ENCODE results near the gene SYNC.
A peak's percentile ranks its signal among the peaks of the same experiment; 100 is the strongest.

Gene SYNC

DNA sequence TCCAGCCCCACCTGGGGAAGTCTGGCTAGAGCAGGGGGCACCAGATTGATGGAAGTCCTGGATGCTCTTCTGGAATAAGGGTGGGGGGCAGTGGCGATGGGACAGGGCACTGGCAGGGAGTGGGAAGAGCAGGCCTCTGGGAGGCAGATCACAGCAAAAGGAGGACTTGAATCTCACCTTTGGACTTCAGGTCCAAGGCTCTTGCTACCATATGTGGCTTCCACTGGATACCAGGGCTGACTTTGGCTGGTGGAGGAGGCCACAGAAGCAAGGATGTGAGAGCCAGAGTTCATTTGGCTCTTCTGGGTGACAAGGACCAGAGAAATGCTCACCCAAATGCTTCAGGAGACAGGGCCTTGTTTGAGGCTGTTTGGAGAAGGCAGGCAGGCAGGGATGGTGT is 16.0 kb upstream of the SYNC start:
- Histone ChIP-seq H3K23ac (ENCODE audit: low read length) (no peak overlapping the region), H2BK15ac (replicated peaks; ENCODE audit: low read depth) (peak overlapping the region; percentile 9), H3K27me3 (ENCODE audit: insufficient read depth, low read length, poor library complexity) (no peaks in the 10 kb centered on the region), H3K4me2 (ENCODE audit: low read length) (no peak overlapping the region), H3K4ac (ENCODE audit: low read depth, low read length) (no peak overlapping the region), H2BK120ac (ENCODE audit: low read depth, low read length) (no peak overlapping the region), H3K9ac (ENCODE audit: low read length) (no peak overlapping the region), H4K8ac (ENCODE audit: low read depth, low read length) (no peak overlapping the region), H4K5ac (ENCODE audit: low read length) (no peak overlapping the region), H2AK5ac (ENCODE audit: low read length) (no peak overlapping the region), H3K79me2 (ENCODE audit: control insufficient read depth, insufficient read depth, low read length) (no peaks in the 10 kb centered on the region), H3K18ac (ENCODE audit: low read length) (no peak overlapping the region), H2BK5ac (ENCODE audit: low read length) (no peak overlapping the region), H3K27ac (ENCODE audit: low read depth, low read length) (no peak overlapping the region), H3K4me1 (ENCODE audit: control insufficient read depth, low read depth, low read length) (peaks cover 5% of the 10 kb centered on the region), H3K56ac (ENCODE audit: low read length) (no peak overlapping the region), H3K36me3 (ENCODE audit: control insufficient read depth, insufficient read depth, low read length) (no peaks in the 10 kb centered on the region), H3K79me1 (ENCODE audit: low read length) (no peaks in the 10 kb centered on the region), H3K4me3 (ENCODE audit: low read length) (no peak overlapping the region)
- DNase-seq = no peak
- WGBS (ENCODE audit: extremely low coverage, insufficient coverage, low lambda C conversion rate) = no CpG with 5 or more reads among the region's 1 CpG

DNA sequence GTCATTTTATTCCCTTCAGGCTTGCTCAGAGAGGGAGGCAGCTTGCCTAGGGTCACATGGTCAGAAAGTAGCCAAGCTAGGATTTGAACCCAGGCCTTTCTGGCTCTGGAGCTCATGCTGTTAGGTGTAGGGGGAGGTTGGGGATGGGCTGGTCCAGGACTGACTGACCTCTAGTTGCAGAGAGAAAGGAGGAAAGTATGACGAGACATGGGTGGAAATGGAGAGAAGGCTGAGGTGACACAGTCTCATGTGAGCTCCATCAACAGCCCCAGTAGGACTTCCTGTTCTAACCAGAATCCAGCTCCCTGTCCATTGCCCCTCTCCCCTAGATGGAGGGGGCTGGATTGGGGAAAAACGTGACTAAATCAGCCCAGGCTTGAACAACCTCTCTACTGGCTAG is 15.5 kb upstream of the SYNC start:
- no CpG with 5 or more reads among the region's 2 CpGs for WGBS (ENCODE audit: extremely low coverage, insufficient coverage, low lambda C conversion rate)
- no peak overlapping the region for H2BK120ac ChIP-seq (ENCODE audit: low read depth, low read length)
- H3K27ac ChIP-seq (ENCODE audit: low read depth, low read length) = no peak overlapping the region
- no peak overlapping the region for H2AK5ac ChIP-seq (ENCODE audit: low read length)
- no peak overlapping the region for H3K56ac ChIP-seq (ENCODE audit: low read length)
- no peaks in the 10 kb centered on the region for H3K36me3 ChIP-seq (ENCODE audit: control insufficient read depth, insufficient read depth, low read length)
- no peak overlapping the region for H3K4me3 ChIP-seq (ENCODE audit: low read length)
- H2BK5ac ChIP-seq (ENCODE audit: low read length) = no peak overlapping the region
- no peak overlapping the region for H4K8ac ChIP-seq (ENCODE audit: low read depth, low read length)
- no peak overlapping the region for H3K23ac ChIP-seq (ENCODE audit: low read length)
- H3K9ac ChIP-seq (ENCODE audit: low read length) = no peak overlapping the region
- H3K4me2 ChIP-seq (ENCODE audit: low read length) = no peak overlapping the region
- no peak overlapping the region for H4K5ac ChIP-seq (ENCODE audit: low read length)
- H3K27me3 ChIP-seq (ENCODE audit: insufficient read depth, low read length, poor library complexity) = no peaks in the 10 kb centered on the region
- H3K79me2 ChIP-seq (ENCODE audit: control insufficient read depth, insufficient read depth, low read length) = no peaks in the 10 kb centered on the region
- no peak for DNase-seq
- H3K4me1 ChIP-seq (ENCODE audit: control insufficient read depth, low read depth, low read length) = peaks cover 5% of the 10 kb centered on the region
- H2BK15ac ChIP-seq (replicated peaks; ENCODE audit: low read depth) = peak overlapping the region; percentile 9
- no peaks in the 10 kb centered on the region for H3K79me1 ChIP-seq (ENCODE audit: low read length)
- H3K18ac ChIP-seq (ENCODE audit: low read length) = no peak overlapping the region
- no peak overlapping the region for H3K4ac ChIP-seq (ENCODE audit: low read depth, low read length)

DNA sequence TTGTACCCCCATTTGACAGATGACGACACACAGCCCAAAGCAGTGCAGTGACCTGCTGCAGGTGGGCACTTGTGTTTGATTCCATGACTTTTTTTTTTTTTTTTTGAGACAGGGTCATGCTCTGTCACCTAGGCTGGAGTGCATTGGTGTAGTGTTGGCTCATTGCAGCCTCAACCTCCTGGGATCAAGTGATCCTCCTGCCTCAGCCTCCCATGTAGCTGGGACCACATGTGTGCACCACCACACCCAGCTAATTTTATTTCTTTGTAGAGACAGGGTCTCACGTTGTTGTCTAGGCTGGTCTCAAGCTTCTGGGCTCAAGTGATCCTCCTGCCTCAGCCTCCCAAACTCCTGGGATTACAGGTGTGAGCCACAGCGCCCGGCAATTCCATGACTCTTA is 14.9 kb upstream of the SYNC start:
- Histone ChIP-seq H3K27ac (ENCODE audit: low read depth, low read length) (no peak overlapping the region), H3K36me3 (ENCODE audit: control insufficient read depth, insufficient read depth, low read length) (no peaks in the 10 kb centered on the region)

DNA sequence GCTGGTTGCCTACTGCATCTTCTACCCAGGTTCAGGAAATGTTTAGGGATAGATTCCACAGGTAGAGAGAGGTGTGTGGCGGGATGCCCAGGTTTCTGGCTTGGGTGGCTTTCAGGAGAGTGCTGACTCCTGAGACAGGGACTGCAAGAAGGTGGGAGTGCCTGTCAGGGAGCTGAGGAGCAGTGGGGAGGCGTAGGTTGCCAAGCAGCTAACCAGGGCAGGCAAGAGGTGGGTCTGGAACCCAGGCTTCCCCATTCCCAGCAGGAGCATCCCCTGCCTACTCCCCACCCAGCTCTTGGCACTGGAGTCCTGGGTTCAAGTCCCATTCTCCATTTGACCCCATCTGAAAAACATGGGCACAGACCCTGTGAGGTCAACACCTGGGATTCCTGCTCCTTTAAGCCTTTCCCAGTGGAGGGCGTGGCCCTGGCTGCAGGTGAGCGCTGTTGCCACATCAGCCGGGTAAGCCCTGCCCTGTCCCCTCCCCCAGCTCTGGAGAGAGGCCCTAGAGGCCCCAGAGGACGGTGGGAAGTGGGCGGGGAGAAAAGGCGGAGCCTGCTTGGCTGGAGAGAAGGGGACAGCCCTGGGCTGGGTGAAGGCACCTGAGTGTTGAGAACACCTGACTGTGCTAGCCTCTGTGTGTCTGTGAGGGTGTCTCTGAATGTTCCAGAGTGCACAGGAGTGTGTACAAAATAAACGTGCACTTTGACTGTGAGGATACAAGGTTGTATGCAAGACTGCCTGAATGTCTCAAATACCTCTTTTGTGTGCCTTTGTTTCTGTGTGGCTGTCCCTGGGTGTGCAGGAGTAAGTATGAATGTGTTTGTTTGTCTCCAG is 14.0 kb upstream of the SYNC start:
- H2BK5ac ChIP-seq (ENCODE audit: low read length) = peak overlapping the region; percentile 28
- no peak overlapping the region for H3K23ac ChIP-seq (ENCODE audit: low read length)
- H3K27ac ChIP-seq (ENCODE audit: low read depth, low read length) = no peak overlapping the region
- peak overlapping the region; percentile 76 for H2AK5ac ChIP-seq (ENCODE audit: low read length)
- no peaks in the 10 kb centered on the region for H3K36me3 ChIP-seq (ENCODE audit: control insufficient read depth, insufficient read depth, low read length)
- H3K79me2 ChIP-seq (ENCODE audit: control insufficient read depth, insufficient read depth, low read length) = no peaks in the 10 kb centered on the region
- peaks cover 5% of the 10 kb centered on the region for H3K4me1 ChIP-seq (ENCODE audit: control insufficient read depth, low read depth, low read length)
- peak overlapping the region; percentile 68 for H3K56ac ChIP-seq (ENCODE audit: low read length)
- no peaks in the 10 kb centered on the region for H3K27me3 ChIP-seq (ENCODE audit: insufficient read depth, low read length, poor library complexity)
- H4K5ac ChIP-seq (ENCODE audit: low read length) = no peak overlapping the region
- no peak overlapping the region for H2BK120ac ChIP-seq (ENCODE audit: low read depth, low read length)
- H3K4ac ChIP-seq (ENCODE audit: low read depth, low read length) = no peak overlapping the region
- no peak overlapping the region for H2BK15ac ChIP-seq (replicated peaks; ENCODE audit: low read depth)
- H3K4me2 ChIP-seq (ENCODE audit: low read length) = no peak overlapping the region
- H3K4me3 ChIP-seq (ENCODE audit: low read length) = no peak overlapping the region
- no peaks in the 10 kb centered on the region for H3K79me1 ChIP-seq (ENCODE audit: low read length)
- peak; percentile 98 for DNase-seq
- WGBS (ENCODE audit: extremely low coverage, insufficient coverage, low lambda C conversion rate) = no CpG with 5 or more reads among the region's 9 CpGs
- no peak overlapping the region for H3K18ac ChIP-seq (ENCODE audit: low read length)
- H4K8ac ChIP-seq (ENCODE audit: low read depth, low read length) = no peak overlapping the region
- H3K9ac ChIP-seq (ENCODE audit: low read length) = no peak overlapping the region

More for the DNA sequence above, 14.9 kb upstream of the SYNC start:
- Histone ChIP-seq H3K4me2 (ENCODE audit: low read length) (no peak overlapping the region), H3K18ac (ENCODE audit: low read length) (no peak overlapping the region), H2AK5ac (ENCODE audit: low read length) (no peak overlapping the region), H3K4ac (ENCODE audit: low read depth, low read length) (no peak overlapping the region), H3K79me1 (ENCODE audit: low read length) (no peaks in the 10 kb centered on the region), H4K8ac (ENCODE audit: low read depth, low read length) (no peak overlapping the region), H3K4me3 (ENCODE audit: low read length) (no peak overlapping the region), H3K4me1 (ENCODE audit: control insufficient read depth, low read depth, low read length) (peaks cover 5% of the 10 kb centered on the region), H4K5ac (ENCODE audit: low read length) (no peak overlapping the region), H2BK15ac (replicated peaks; ENCODE audit: low read depth) (no peak overlapping the region), H3K56ac (ENCODE audit: low read length) (no peak overlapping the region), H3K79me2 (ENCODE audit: control insufficient read depth, insufficient read depth, low read length) (no peaks in the 10 kb centered on the region), H2BK5ac (ENCODE audit: low read length) (no peak overlapping the region), H3K9ac (ENCODE audit: low read length) (no peak overlapping the region), H2BK120ac (ENCODE audit: low read depth, low read length) (no peak overlapping the region), H3K27me3 (ENCODE audit: insufficient read depth, low read length, poor library complexity) (no peaks in the 10 kb centered on the region), H3K23ac (ENCODE audit: low read length) (no peak overlapping the region)
- WGBS (ENCODE audit: extremely low coverage, insufficient coverage, low lambda C conversion rate) = no CpG with 5 or more reads among the region's 4 CpGs
- DNase-seq = no peak

DNA sequence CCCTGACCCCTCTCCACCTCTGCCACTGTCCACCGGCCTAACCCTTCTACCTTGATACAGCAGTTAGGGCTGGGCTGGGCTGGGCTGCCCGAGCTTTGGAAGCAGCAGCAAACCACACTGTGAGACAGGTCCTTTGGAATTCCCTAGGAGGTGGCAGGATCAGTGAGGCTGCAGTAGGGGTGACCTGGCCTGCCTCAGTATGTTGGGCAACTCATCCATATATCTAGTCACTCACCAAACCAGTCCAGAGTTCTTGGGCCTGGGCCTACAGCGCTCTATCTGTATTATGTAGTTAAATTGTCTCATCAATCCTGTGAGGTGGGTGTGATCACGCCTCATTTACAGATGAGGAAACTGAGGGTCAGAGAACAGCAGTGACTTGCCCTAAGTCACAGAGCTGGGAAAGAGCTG is 13.3 kb upstream of the SYNC start:
- Histone ChIP-seq H3K4me2 (ENCODE audit: low read length) (no peak overlapping the region), H2BK5ac (ENCODE audit: low read length) (no peak overlapping the region), H3K36me3 (ENCODE audit: control insufficient read depth, insufficient read depth, low read length) (no peaks in the 10 kb centered on the region), H2BK120ac (ENCODE audit: low read depth, low read length) (no peak overlapping the region), H4K5ac (ENCODE audit: low read length) (no peak overlapping the region), H2AK5ac (ENCODE audit: low read length) (no peak overlapping the region), H3K4ac (ENCODE audit: low read depth, low read length) (no peak overlapping the region), H2BK15ac (replicated peaks; ENCODE audit: low read depth) (no peak overlapping the region), H4K8ac (ENCODE audit: low read depth, low read length) (no peak overlapping the region), H3K56ac (ENCODE audit: low read length) (peak overlapping the region; percentile 1), H3K23ac (ENCODE audit: low read length) (no peak overlapping the region), H3K79me2 (ENCODE audit: control insufficient read depth, insufficient read depth, low read length) (no peaks in the 10 kb centered on the region), H3K4me1 (ENCODE audit: control insufficient read depth, low read depth, low read length) (peaks cover 5% of the 10 kb centered on the region), H3K4me3 (ENCODE audit: low read length) (no peak overlapping the region), H3K79me1 (ENCODE audit: low read length) (no peaks in the 10 kb centered on the region), H3K27ac (ENCODE audit: low read depth, low read length) (no peak overlapping the region), H3K18ac (ENCODE audit: low read length) (no peak overlapping the region), H3K27me3 (ENCODE audit: insufficient read depth, low read length, poor library complexity) (no peaks in the 10 kb centered on the region), H3K9ac (ENCODE audit: low read length) (no peak overlapping the region)
- DNase-seq = no peak
- no CpG with 5 or more reads among the region's 4 CpGs for WGBS (ENCODE audit: extremely low coverage, insufficient coverage, low lambda C conversion rate)

DNA sequence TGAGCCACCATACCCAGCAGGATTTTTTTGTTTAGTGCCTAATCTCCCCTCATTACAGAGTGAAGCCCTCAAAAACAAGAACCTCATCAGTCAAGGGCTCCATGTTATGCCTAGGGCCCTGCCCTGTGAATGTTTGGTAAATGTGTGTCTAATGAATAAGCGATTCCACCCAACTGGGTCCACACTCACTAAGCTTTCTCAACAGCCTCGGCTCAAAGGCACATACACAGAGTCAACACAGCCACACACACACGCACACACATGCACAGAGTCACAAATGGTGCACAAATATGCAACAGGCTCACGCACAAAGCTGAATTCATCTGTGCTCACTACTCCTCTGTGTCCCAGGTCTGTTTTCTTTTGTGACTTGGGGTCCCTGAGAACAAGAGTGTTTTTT is 11.7 kb upstream of the SYNC start:
- no peaks in the 10 kb centered on the region for H3K79me2 ChIP-seq (ENCODE audit: control insufficient read depth, insufficient read depth, low read length)
- H3K9ac ChIP-seq (ENCODE audit: low read length) = no peak overlapping the region
- H3K4me1 ChIP-seq (ENCODE audit: control insufficient read depth, low read depth, low read length) = peaks cover 5% of the 10 kb centered on the region
- no peaks in the 10 kb centered on the region for H3K27me3 ChIP-seq (ENCODE audit: insufficient read depth, low read length, poor library complexity)
- WGBS (ENCODE audit: extremely low coverage, insufficient coverage, low lambda C conversion rate) = no CpG with 5 or more reads among the region's 4 CpGs
- H3K79me1 ChIP-seq (ENCODE audit: low read length) = no peaks in the 10 kb centered on the region
- H3K4me3 ChIP-seq (ENCODE audit: low read length) = no peak overlapping the region
- H3K4ac ChIP-seq (ENCODE audit: low read depth, low read length) = no peak overlapping the region
- no peak overlapping the region for H3K4me2 ChIP-seq (ENCODE audit: low read length)
- H2BK15ac ChIP-seq (replicated peaks; ENCODE audit: low read depth) = no peak overlapping the region
- no peak overlapping the region for H3K56ac ChIP-seq (ENCODE audit: low read length)
- no peak overlapping the region for H2BK120ac ChIP-seq (ENCODE audit: low read depth, low read length)
- DNase-seq = no peak
- H3K18ac ChIP-seq (ENCODE audit: low read length) = no peak overlapping the region
- H4K8ac ChIP-seq (ENCODE audit: low read depth, low read length) = no peak overlapping the region
- H3K27ac ChIP-seq (ENCODE audit: low read depth, low read length) = no peak overlapping the region
- no peak overlapping the region for H4K5ac ChIP-seq (ENCODE audit: low read length)
- H2BK5ac ChIP-seq (ENCODE audit: low read length) = no peak overlapping the region
- H2AK5ac ChIP-seq (ENCODE audit: low read length) = peak overlapping the region; percentile 14
- no peaks in the 10 kb centered on the region for H3K36me3 ChIP-seq (ENCODE audit: control insufficient read depth, insufficient read depth, low read length)
- H3K23ac ChIP-seq (ENCODE audit: low read length) = no peak overlapping the region
